RPMI7951 (cell line): ENCODE data around the gene CSNK1E. TPM values are rescaled to one million over a fixed set of nuclear protein-coding genes. Genes with fewer than 3 reads are reported as not detected.

ENCODE experiments used
- DNase-seq: peaks from one replicate; pipeline ENCODE4 v3.0.0-alpha.2; 2012; ENCODE audit warnings: low read depth
- total RNA-seq: library from RNA; depleted of rRNA; stranded (reverse); fragments of >200 nt; shearing (Covaris generic); gene quantifications from 2 replicates; pipeline ENCODE4 v1.2.3, GENCODE V29; 2014

CSNK1E gene
- total RNA-seq, 1 experiment from 2014 or later, result 82.1 TPM

GRCh38 chr22:38282397-38282796 lies 34.8 kb downstream of the CSNK1E start:
- DNase-seq, result no peak

GRCh38 chr22:38276166-38276565 lies 41.1 kb downstream of the CSNK1E start:
- DNase-seq, result no peak

GRCh38 chr22:38273135-38273826 lies 44.0 kb downstream of the CSNK1E start:
- peak; percentile 33 for DNase-seq

- DNase-seq, result peak; percentile 66
These were observed 44.7 kb downstream of the CSNK1E start, which contains the start of gene TMEM184B for GRCh38 chr22:38272373-38273134. Gene TMEM184B (minus strand): TSS chr22:38273010. CDS start chr22:38247961, 25,049 bp downstream.

GRCh38 chr22:38271927-38272372 lies 45.3 kb downstream of the CSNK1E start:
- DNase-seq, result no peak

GRCh38 chr22:38271101-38271500 lies 46.1 kb downstream of the CSNK1E start:
- DNase-seq, result no peak

- DNase-seq, result no peak
These were observed 46.9 kb downstream of the CSNK1E start for GRCh38 chr22:38270091-38270992.

- DNase-seq, result no peak
These were observed 47.8 kb downstream of the CSNK1E start for GRCh38 chr22:38269466-38269865.

GRCh38 chr22:38267086-38267485 lies 50.1 kb downstream of the CSNK1E start:
- DNase-seq, result no peak

- DNase-seq, result no peak
These were observed 51.1 kb downstream of the CSNK1E start for GRCh38 chr22:38266120-38266519.

- DNase-seq, result no peak
These were observed 52.9 kb downstream of the CSNK1E start for GRCh38 chr22:38264322-38264843.

- no peak for DNase-seq
These were observed 55.0 kb downstream of the CSNK1E start for GRCh38 chr22:38262051-38262795.

- no peak for DNase-seq
These were observed 56.2 kb downstream of the CSNK1E start for GRCh38 chr22:38260761-38261681.

- DNase-seq, result no peak
These were observed 57.9 kb downstream of the CSNK1E start for GRCh38 chr22:38259370-38259769.

- DNase-seq, result no peak
These were observed 58.3 kb downstream of the CSNK1E start for GRCh38 chr22:38258895-38259294.

GRCh38 chr22:38257650-38258250 lies 59.5 kb downstream of the CSNK1E start:
- DNase-seq, result no peak

- no peak for DNase-seq
These were observed 60.1 kb downstream of the CSNK1E start for GRCh38 chr22:38257181-38257580.

- no peak for DNase-seq
These were observed 61.5 kb downstream of the CSNK1E start for GRCh38 chr22:38255697-38256096.

- no peak for DNase-seq
These were observed 65.9 kb downstream of the CSNK1E start for GRCh38 chr22:38251341-38251692.
